ENCODE results near the gene CDYL.

Gene CDYL

DNA sequence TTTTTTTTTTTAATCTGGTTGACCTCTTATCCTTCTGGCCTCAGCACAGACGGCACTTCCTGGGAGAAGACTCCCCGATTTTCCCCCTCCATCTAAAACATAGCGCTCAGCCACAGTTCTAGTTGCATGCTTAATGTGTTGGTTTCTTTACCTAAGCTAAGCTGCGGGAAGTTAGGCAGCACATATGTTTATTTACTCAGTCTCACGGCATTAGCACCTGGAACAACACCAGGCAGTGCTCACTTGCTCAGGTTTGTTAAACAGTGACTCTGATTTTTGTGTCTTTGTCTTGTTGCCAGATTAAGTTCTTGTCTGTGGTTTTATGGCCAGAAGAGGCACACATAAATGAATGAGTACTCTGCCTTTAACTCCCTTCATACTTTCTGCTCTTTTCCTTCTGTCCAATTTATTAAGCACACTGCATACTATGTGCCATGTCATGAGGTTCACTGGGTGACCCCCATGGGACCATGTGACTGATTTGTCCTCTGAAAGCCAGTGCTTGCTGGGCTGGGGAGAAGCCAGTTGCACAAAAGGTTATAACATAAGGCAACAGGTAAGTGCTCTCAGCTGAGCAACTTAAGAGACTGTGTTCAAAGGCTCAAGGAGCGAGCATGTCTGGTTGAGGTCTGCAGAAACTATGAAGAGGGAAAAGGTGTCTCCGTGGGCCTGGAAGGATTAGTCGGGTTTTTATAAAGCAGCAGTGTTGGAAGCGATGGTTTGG is 134.0 kb downstream of the CDYL start:
- peak; percentile 59 for DNase-seq

DNA sequence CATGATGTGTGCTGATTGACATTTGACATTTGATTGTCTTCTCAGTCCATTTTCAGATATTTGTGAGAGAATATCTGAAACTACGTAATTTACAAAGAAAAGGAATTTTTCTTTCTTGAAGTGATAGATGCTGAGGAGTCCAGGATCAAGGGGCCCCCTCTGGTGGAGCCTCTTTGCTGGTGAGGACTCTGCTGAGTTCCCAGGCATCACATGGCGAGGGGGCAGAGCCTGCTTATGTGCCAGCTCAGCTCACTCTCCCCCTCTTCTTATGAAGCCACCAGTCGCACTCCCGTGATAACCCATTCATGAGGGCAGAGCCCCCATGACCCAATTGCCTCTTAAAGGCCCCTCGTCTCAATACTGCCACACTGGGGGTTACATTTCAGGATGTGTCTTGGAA is 136.4 kb downstream of the CDYL start:
- no peak for DNase-seq

DNA sequence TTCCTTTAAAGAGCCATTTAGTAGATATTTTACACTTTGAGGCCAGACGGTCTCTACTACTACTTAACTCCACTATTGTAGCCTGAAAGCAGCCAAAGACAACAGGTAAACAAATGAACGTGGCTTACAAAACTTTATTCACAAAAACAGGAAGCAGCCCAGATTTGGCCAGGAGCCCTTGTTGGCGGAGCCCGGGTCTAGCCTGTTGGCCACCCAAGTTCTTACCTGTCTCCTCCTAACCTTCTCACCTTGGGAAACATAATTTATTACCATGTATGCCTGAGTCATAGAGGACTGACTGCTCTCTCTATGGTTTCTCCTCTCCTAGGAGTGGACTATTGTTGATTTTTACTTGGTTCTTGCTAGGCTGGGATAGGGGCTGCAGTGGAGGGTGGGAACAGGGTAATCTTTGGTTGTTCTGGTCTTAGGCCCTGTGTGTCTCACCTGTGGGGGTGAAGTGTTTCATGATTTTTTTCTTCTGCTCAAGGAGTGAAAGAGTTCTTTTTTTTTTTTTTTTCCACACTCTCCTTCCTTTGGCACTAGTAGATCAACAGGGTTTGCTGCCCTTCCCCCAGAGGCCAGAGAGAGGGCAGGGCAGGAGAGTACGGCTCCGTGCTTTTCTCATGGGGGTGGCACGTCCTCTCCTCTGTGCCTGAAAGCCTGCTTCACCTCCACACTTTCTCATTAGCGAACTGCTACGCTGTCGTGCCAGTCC is 137.7 kb downstream of the CDYL start:
- no peak for DNase-seq

DNA sequence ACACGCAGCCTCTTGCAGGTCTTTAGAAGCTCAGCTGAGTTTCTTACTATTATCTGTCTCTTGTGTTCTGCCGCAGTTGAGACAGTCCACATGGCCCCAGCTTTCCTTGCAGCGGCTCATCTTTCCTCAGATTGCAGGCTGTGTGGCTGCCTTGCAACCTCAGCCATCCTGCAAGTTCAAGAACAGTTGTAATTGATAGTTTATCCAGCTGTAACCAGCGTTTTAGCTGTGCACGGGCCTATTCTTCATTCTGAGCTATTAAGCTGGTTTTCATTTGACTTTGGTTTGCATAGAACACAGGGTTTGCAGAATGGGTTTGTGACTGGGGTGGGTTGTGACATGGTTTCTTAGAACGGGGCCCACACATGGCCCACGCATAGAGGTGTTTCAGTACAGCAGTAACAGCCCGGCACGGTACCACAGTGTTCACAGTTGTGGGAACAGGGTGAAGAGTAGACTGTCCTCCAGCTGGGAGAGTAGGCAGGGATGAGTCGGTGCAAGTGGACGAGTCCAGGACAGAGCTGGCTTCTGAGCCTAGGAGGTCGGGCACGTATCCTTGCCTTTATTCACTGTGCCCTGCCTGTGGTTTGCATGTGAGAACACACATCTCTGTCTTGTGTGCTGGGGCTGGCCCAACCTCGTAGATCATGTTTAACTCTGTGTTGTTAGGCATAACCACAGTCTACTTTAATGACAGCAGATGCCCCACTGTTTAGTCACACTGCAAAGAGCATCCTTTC is 138.4 kb downstream of the CDYL start:
- no peak for DNase-seq

DNA sequence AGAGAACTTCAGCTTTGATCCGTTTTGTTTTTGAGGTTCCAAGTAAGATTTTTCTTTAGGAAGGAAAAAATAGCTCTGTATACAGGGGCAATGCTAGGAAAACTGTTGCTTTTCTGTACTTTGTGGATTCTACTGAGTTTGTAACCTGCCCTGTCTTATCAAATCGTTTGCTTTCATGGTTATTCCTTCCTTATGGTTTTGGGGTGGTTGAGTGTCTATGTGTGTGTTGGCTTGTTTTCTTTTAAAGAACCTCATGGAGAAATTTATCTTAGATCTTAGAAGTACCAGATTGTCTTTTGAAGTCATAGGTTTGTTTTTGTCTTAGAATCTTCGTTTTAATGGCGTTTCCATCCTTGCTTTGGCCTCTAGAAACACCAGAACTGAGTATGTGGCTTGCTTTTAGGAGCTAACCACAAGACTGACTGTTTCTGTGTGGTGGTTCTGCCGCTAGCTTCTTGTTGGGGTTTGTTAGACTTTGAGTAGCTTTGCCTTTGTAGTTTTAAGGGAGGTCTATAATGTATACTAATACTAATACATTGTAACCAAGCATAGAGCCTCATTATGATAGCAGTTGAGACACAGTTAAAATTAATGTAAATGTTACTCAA is 140.9 kb downstream of the CDYL start:
- no peak for DNase-seq

DNA sequence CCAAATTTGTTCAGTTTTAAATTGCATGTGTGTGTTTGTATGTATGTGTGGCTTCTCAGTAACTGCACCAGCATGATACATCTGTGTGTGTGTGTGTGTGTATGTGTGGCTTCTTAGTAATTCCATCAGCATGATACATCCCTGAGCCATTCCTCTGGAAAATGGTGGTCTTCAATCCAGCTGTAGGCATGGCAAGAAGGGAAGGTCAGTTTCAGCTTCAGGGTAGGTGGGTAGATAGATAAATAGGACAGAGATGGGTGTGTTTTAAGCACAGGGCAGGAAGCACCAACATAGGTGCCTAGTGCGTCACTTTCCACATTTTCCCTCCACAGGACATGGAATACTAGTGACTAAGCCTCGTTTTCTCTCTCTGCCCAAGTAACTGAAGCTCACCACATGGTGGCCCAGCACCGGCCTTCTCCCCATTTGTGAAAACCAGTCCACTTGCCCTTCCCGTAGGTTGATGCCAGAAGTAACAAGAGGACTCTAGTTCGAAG is 144.8 kb downstream of the CDYL start:
- no peak for DNase-seq

DNA sequence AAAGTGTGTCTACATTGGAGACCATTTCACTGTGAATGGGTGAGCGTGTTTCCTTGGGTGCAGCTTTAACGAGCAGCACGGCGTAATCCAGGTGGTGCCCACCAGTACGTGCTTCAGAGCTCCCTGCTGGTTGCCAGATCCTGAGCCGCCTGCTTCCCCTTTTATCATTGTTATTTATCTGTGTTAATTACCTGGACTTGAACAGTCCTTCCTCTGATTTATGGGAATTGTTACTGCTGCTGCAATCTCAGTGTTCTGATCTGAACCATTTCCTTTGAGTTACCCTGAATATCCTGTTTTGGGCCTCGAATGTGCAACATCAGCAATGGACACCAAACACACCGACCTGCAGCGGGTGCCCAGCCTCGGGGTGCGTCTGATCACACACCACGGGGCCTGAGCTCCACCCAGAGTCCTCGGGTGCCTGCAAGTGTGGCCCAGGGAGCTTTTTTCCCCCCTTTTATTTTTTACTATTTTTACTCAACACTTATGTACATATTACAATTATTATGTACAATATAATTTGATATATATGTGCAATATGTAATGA is 146.4 kb downstream of the CDYL start:
- DNase-seq: no peak

DNA sequence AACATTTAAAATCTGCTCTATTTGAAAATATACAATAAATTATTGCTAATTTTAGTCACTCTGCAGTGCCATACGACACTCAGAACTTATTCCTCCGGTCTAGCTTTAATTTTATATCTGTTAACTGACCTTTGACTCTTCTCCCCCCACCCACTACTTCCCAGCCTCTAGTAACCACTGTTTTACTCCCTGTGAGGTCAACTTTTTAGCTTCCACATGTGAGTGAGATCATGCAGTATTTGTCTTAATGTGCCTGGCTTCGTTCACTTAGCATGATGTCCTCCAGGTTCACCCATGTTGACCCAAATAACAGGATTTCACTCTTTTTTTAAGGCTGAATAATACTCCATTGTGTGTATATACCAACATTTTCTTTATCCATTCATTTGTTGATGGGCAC is 146.9 kb downstream of the CDYL start:
- no peak for DNase-seq

DNA sequence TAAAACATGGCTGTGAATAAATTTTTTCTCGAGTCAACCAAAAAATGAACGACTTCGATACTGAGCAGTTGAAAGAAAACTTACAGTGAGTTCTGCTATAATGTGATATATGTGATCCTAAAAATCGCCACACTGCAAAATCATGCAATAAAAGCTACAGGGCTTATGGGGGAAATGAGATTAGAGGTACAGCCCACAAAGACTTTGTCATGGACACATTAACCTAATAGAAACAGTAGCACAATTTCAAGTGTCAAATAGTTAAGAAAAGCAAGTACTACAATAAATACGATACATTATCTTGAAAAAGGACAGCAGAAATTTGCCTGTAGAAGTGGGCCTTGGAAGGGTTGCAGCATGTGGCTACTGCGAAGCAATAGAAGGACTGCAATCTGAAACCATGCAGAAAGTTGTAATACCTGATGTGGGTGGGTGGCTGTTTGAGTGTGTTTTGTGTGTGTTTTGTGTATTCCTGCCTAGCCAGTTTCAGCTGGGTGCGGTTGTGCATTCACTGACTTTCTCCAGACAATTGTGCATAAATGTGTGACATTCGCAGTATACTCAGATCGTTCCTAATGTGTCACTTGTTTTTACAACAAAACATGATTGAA is 148.6 kb downstream of the CDYL start:
- no peak for DNase-seq

DNA sequence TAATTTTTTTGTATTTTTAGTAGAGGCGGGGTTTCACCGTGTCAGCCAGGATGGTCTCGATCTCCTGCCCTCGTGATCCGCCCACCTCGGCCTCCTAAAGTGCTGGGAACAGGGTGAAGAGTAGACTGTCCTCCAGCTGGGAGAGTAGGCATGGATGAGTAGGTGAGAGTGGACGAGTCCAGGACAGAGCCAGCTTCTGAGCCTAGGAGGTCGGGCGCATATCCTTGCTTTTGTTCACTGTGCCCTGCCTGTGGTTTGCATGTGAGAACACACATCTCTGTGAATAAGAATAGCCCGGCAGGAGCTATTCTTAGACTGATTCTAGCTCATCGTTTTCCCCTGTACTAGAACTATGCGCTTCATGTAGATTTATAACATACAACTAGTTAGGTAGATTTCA is 149.4 kb downstream of the CDYL start:
- DNase-seq: no peak

DNA sequence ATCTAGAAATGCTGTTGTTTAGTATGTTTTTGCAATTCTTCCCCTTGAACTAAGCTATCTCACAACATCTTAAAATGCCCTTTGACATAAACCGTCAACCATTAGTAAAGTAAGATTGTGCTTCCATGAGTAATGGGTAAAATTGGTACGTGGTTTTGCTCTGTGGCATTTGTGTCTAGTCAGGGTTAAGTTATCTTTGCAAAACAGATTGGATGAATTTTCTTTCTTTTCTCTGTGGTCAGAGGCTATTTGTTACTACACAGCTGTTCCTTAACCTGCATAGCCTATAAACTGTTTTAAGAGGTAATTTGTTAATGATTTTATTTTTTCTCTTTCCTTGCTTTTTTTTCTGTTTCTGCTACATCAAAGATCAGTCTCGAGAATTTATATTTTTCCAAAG is 152.2 kb downstream of the CDYL start:
- no peak for DNase-seq

DNA sequence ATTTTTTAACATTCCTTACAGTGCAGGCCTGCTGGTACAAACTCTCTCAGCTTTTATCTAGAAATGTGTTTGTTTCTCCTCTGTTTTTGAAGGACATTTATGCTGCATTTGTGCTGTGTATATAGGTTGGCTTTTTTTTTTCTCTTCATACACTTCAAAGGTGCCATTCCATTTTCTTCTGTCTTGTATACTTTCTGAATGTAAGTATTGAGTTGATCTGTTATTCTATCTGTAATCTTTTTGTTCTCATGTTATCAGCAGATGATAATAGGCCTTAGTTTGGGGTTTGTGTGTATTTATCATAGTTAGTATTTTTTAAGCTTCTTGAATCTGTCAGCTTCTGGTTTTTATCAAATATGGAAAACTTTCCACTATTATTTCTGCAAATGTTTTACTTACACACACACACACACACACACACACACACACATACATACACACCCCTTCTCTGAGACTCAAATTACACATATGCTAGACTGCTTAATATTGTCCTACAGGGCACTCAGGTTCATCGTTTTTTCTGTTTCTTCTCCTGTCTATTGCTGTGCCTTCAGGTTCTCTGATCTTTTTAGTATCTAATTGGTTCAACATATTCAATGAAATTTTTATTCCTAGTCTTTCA is 153.0 kb downstream of the CDYL start:
- no peak for DNase-seq

DNA sequence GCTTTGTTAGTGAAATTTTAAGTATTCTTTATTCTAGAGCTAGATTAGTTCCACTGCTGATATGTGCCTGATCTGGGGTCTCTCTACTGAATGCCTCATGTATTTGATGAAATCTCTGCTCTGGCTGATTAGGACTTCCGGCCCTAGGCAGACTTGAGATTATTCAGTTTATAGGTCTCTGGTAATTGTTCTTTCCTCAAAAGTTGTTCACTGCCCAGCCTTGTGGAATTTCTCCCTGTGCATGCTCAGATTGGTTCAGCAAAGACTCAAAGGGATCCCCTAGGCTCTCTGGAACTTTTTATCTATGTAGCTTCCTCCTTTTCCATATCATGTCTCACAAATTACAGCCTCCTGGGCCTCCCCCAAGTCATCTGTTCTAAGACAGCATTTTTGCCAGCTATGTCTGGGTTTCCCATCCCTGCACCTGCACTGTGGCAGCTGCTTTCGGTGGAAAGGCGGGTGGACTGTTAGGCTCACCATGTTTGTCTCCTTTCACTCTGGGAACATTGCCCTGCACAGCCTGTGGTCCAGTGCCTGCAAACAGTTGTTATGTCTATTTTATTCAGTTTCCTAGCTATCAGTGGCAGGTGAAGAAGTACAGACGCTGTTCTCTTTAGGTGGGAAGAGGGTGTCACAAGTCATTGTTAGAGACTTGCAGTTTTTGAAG is 154.0 kb downstream of the CDYL start:
- DNase-seq: no peak

DNA sequence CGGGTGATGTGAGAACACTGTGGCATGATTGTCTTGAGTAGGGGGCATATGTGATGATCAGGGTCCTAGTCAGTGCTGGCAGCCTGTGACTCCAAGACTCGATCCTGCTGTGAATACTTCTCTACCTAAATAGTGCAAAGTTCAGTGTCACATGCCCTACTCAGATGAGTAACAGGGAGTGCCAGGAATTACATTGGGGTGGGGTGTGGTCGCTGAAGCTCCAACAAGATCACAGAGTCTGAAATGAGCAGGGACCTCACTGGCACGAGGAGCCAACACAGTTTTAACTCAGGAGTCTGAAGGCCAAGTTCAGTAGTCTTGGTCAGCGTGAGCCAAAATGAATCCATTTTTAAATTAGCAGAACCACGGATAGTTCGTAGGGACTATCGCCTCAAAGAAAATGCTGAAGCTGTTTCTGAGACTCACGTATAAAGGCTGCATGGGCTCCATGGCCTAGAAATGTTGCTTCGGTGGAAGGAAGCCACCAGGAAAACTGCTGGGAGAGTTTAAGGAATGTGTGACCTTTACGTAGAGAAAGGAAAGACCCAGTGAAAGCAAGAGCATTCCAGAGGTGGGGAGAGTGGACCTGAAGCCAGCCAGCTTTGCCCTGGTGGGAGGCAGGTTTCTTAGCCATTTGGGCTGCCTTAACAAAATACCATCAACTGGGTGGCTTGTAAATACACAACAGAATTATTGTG is 155.5 kb downstream of the CDYL start:
- DNase-seq: no peak

DNA sequence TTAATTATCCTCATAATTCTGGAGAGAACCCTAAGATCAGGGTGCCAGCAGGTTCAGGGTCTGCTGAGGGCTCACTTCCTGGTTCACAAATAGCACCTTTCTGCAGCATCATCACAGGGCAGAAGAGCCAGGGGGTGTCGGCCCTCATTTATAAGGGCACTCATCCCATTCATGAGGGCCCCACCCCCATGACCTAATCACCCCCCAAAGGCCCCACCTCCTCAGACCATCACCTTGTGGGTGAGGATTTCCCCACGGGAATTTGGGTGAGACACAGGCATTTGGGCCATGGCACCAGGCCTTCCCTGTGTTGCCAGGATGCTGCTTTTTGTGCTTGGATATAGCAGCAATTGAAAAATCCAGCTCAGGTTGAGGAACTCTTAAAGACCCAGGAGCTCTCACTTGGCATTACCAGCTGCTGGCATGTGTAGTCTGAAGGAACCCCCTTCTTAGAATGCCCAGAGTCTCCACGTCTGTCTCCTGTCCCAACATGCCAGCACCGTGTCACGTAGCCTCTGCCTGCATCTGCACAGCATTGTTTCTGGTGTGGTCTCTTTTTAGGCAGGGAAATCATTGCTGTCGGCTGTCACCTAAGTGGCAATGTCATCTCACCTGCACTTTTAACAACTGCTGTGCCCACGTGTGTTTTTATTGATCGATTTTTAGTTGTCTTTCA is 156.2 kb downstream of the CDYL start:
- DNase-seq: no peak

DNA sequence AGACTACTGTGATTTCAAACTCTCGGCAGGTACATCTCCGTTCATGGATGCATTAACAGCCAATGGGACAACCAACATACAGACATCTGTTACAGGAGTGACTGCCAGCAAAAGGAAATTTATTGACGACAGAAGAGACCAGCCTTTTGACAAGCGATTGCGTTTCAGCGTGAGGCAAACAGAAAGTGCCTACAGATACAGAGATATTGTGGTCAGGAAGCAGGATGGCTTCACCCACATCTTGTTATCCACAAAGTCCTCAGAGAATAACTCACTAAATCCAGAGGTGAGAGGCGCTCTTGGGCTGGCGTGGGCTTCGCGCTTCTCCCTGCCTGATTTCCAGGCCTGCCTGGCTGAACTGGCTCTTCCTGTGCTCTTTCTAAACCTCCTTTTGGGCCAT is 159.3 kb downstream of the CDYL start:
- DNase-seq: no peak

DNA sequence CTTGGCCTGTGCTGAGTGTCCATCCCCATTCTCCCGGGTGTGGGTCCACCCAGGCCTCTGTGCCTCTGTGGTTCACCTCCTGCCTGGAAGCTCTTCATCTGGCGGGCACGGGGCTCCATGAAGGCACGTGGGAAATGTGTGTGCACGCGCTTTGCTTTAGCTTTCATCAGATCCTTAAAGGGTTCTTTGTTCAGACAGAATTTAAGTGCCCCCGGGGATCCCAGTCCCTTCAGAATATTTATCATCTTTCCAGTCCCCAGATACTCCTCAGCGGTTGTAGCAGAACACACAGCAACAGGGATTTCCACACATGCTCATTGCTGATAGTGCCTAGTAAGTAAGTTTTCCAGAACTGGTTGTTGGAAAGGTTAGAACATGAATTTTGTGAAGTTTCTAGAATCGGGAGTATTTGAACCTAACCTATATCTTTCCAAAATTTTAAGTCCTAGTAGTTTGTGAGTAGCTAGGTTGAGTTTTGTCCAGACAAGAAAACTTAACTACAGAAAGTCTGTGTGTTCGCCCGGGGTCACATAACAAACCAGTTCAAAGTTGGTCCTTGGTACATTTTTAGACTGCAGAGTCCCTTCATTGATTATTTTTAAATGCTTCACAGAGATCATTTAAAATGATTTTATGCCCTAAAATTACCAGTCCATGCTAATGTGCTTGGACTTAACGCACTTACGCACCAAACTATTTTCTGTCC is 159.9 kb downstream of the CDYL start:
- DNase-seq: no peak

DNA sequence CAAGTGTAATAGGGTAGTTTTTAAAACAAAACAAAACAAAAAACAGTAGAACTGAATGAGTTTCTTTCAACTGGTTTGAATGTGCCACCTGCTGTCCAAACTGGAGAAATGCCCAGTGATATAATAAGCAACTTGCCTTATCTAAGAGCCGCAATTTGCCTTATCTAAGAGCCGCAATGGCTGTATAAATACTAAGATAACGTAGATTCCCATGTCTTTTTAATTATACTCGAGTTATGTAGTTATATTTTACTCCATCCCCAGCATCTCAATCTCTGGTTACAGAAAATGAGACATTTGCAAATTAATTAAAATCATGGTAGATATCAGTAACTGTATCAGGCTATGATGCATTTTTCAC is 160.5 kb downstream of the CDYL start:
- peak; percentile 1 for DNase-seq

DNA sequence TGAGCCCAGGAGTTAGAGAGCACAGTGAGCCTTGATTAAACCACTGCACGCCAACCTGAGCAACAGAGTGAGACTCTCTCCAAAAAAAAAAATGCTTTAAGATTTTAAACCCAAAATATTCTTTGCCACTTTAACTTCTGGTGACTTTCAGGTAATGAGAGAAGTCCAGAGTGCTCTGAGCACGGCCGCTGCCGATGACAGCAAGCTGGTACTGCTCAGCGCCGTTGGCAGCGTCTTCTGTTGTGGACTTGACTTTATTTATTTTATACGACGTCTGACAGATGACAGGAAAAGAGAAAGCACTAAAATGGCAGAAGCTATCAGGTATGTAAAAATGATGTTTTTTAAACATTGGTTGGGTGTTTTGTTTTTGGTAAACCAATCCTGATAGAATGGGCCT is 161.2 kb downstream of the CDYL start:
- DNase-seq: no peak

DNA sequence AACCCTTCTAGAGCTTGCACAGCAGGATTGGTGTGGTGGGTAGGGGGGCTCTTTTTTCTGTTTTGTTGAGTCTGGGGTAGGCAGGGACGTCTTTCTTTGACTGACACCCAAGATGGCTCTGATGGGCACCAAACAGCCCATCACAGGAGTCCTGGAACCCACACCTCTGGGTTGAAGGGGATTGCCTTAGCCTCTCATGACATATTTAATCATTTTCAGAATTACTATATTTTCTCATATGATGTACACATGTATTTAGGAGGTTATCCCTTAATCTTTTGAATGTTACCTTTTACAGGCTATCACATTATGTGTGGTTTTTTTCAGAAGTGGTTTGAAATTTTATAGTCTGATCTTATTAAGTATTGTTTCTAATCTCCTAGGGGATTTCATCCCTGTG is 163.0 kb downstream of the CDYL start:
- DNase-seq: no peak

Measured in DMS153 (cell line).